Panc1 (cell line): ENCODE data around the gene KIF26A. TPM values are rescaled to one million over a fixed set of nuclear protein-coding genes. Genes with fewer than 3 reads are reported as not detected.

ENCODE experiments used
- ATAC-seq: fragments of 200-7000 bp; cut with Tn5 transposase; 2 replicates; pipeline ENCODE4 v1.9.1; 2020; ENCODE audit warnings: mild to moderate bottlenecking, moderate library complexity
- BruUV-seq: library from RNA; stranded (reverse); fragments of 400-500 nt; replicated peaks from 2 replicates; lab custom pipeline; 2021; lab: Mats Ljungman, UMichigan
- CTCF ChIA-PET: fragments of 300-600 bp; sonication (Branson Sonifier 250); formaldehyde crosslinking; loops from one replicate; lab custom pipeline; 2022; ENCODE audit warnings: antibody characterized with exemption; lab: Charles Lee
- POLR2A ChIA-PET: fragments of 300-600 bp; sonication (Branson Sonifier 250); formaldehyde crosslinking; loops from one replicate; lab custom pipeline; 2022; ENCODE audit warnings: antibody characterized with exemption; lab: Charles Lee
- DNase-seq: peaks from one replicate; pipeline ENCODE4 v3.0.0-alpha.2; 2010; ENCODE audit warnings: low read depth, low spot score
- H3K27ac ChIP-seq: 2 replicates; pipeline ENCODE4 v1.5.1; 2011; ENCODE audit warnings: mild to moderate bottlenecking, low read length, inconsistent platforms
- H3K27me3 ChIP-seq: fragments of 200-500 bp; sonication (Bioruptor generic); 2 replicates; pipeline ENCODE4 v1.6.0; 2014; ENCODE audit warnings: low read length, inconsistent platforms; ENCODE audit not compliant: control insufficient read depth, insufficient read depth
- H3K36me3 ChIP-seq: fragments of 200-500 bp; sonication (Bioruptor generic); 2 replicates; pipeline ENCODE4 v1.5.1; 2014; ENCODE audit warnings: inconsistent platforms, mild to moderate bottlenecking, low read length, moderate library complexity; ENCODE audit not compliant: control insufficient read depth, insufficient read depth
- H3K4me1 ChIP-seq: 2 replicates; pipeline ENCODE4 v1.5.1; 2011; ENCODE audit warnings: inconsistent platforms, mild to moderate bottlenecking, low read length, moderate library complexity; ENCODE audit not compliant: control insufficient read depth, insufficient read depth
- H3K4me3 ChIP-seq, 2 experiments: 2 replicates each; pipeline ENCODE4 v1.5.1; 2011 to 2012; ENCODE audit warnings: low read depth in 2 of 2, low read length in 2 of 2, mild to moderate bottlenecking in 2 of 2, inconsistent platforms in 1 of 2, moderate library complexity in 1 of 2
- H3K9me3 ChIP-seq: fragments of 200-500 bp; sonication (Bioruptor generic); 2 replicates; pipeline ENCODE4 v1.5.1; 2014; ENCODE audit warnings: low read depth, mild to moderate bottlenecking, inconsistent platforms, low read length, moderate library complexity; ENCODE audit not compliant: control insufficient read depth, insufficient read depth
- POLR2AphosphoS5 ChIP-seq: IDR thresholded peaks from 2 replicates; pipeline ENCODE4 v1.6.1; 2012; ENCODE audit warnings: mild to moderate bottlenecking, low read depth, low read length, moderate library complexity
- SIN3A ChIP-seq: IDR thresholded peaks from 2 replicates; pipeline ENCODE4 v1.6.1; 2012; ENCODE audit warnings: low read depth, mild to moderate bottlenecking, low read length, moderate library complexity, borderline replicate concordance; ENCODE audit not compliant: insufficient read depth
- TCF7L2 ChIP-seq: IDR thresholded peaks from 2 replicates; pipeline ENCODE4 v1.6.1; 2011; ENCODE audit warnings: mild to moderate bottlenecking, low read depth, low read length, inconsistent platforms
- in situ Hi-C: cut with HindIII; loops from 2 replicates; pipeline ENCODE4 v1.10.0; 2016; ENCODE audit warnings: low sequenced_read_pairs, low pct_unique_long_range_greater_than_20kb
- intact Hi-C: fragments of 100-400 bp; cut with micrococcal nuclease; formaldehyde crosslinking; loops from one replicate; pipeline ENCODE4 v1.10.0; 2022; ENCODE audit not compliant: unreplicated experiment
- total RNA-seq: library from RNA; stranded (reverse); gene quantifications from one replicate; pipeline ENCODE4 v1.2.1, GENCODE V29; 2021; ENCODE audit not compliant: unreplicated experiment
- TF ChIP-seq, protein P1 (sequence below), 2 experiments: IDR thresholded peaks; 2 replicates each; pipeline ENCODE4 v1.6.1; 2011 to 2012; ENCODE audit warnings: low read depth in 2 of 2, control low read depth in 1 of 2, low read length in 1 of 2, mild to moderate bottlenecking in 1 of 2, moderate library complexity in 1 of 2; ENCODE audit not compliant: insufficient read depth in 1 of 2
- TF ChIP-seq, protein P2 (sequence below): fragments of 450-650 bp; IDR thresholded peaks from 2 replicates; pipeline ENCODE4 v1.5.1; 2017; ENCODE audit warnings: mild to moderate bottlenecking

The KIF26A gene
- total RNA-seq, 1 experiment from 2014 or later, result 4.4 TPM

DNA sequence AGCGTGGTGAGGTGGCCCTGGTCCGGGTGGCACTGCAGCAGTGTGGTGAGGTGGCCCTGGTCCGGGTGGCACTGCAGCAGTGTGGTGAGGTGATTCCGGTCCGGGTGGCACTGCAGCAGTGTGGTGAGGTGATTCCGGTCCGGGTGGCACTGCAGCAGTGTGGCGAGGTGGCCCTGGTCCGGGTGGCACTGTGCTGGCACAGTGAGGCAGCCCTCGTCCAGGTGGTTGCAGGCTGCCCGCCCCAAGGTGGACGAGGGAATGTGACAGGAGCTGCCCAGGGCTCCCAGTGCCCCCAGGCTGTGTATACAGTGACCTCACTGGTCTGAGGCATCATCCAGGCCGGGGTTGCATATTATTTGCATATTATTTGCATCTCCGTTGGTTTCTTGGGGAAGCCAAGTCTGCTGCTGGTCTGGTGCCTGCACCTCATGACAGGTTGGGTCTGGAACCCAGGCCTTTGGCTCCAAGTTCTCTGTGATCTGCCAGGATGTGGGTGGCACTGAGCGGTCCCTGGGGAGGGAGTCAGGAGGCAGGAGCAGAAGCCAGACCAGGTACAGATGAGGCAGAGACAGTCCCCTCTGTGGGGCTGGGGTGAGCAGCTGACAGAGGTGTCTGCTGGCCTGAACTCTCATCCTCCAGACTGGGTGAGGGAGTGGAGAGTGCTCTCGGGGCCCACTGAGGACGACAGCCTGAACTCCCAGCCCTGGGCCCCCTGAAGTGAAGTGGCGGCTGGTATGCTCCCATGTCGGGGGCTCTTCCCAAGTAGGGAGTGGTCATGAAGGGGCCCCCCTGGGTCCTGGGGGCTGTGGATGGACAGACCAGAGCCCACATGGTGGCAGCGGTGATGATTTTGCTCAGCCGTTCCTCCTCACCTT is 79.3 kb downstream of the KIF26A start:
- ChIA-PET CTCF (no interaction called here), POLR2A (no interaction called here)
- no TSS peak for BruUV-seq
- no peaks in the 10 kb centered on the region for H3K4me1 ChIP-seq
- DNase-seq (no peak), ATAC-seq (no peak)
- H3K9me3 ChIP-seq, result no peaks in the 10 kb centered on the region
- H3K27ac ChIP-seq, result no peak overlapping the region
- TF ChIP-seq TCF7L2, result no peak
- TF ChIP-seq POLR2AphosphoS5, result no peak
- TF ChIP-seq, protein P1, sequence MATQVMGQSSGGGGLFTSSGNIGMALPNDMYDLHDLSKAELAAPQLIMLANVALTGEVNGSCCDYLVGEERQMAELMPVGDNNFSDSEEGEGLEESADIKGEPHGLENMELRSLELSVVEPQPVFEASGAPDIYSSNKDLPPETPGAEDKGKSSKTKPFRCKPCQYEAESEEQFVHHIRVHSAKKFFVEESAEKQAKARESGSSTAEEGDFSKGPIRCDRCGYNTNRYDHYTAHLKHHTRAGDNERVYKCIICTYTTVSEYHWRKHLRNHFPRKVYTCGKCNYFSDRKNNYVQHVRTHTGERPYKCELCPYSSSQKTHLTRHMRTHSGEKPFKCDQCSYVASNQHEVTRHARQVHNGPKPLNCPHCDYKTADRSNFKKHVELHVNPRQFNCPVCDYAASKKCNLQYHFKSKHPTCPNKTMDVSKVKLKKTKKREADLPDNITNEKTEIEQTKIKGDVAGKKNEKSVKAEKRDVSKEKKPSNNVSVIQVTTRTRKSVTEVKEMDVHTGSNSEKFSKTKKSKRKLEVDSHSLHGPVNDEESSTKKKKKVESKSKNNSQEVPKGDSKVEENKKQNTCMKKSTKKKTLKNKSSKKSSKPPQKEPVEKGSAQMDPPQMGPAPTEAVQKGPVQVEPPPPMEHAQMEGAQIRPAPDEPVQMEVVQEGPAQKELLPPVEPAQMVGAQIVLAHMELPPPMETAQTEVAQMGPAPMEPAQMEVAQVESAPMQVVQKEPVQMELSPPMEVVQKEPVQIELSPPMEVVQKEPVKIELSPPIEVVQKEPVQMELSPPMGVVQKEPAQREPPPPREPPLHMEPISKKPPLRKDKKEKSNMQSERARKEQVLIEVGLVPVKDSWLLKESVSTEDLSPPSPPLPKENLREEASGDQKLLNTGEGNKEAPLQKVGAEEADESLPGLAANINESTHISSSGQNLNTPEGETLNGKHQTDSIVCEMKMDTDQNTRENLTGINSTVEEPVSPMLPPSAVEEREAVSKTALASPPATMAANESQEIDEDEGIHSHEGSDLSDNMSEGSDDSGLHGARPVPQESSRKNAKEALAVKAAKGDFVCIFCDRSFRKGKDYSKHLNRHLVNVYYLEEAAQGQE (IDR thresholded peaks at IDR 0.05; ENCODE audit: insufficient read depth in 1 of 2, low read depth in 2 of 2, low read length in 1 of 2), result no peak
- no peak for TF ChIP-seq SIN3A
- TF ChIP-seq, protein P2, sequence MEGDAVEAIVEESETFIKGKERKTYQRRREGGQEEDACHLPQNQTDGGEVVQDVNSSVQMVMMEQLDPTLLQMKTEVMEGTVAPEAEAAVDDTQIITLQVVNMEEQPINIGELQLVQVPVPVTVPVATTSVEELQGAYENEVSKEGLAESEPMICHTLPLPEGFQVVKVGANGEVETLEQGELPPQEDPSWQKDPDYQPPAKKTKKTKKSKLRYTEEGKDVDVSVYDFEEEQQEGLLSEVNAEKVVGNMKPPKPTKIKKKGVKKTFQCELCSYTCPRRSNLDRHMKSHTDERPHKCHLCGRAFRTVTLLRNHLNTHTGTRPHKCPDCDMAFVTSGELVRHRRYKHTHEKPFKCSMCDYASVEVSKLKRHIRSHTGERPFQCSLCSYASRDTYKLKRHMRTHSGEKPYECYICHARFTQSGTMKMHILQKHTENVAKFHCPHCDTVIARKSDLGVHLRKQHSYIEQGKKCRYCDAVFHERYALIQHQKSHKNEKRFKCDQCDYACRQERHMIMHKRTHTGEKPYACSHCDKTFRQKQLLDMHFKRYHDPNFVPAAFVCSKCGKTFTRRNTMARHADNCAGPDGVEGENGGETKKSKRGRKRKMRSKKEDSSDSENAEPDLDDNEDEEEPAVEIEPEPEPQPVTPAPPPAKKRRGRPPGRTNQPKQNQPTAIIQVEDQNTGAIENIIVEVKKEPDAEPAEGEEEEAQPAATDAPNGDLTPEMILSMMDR, result no peak
- no peaks in the 10 kb centered on the region for H3K27me3 ChIP-seq
- intact Hi-C loops (no loop called here), in situ Hi-C loops (no loop called here)
- no peak overlapping the region for H3K4me3 ChIP-seq
- no peaks in the 10 kb centered on the region for H3K36me3 ChIP-seq

DNA sequence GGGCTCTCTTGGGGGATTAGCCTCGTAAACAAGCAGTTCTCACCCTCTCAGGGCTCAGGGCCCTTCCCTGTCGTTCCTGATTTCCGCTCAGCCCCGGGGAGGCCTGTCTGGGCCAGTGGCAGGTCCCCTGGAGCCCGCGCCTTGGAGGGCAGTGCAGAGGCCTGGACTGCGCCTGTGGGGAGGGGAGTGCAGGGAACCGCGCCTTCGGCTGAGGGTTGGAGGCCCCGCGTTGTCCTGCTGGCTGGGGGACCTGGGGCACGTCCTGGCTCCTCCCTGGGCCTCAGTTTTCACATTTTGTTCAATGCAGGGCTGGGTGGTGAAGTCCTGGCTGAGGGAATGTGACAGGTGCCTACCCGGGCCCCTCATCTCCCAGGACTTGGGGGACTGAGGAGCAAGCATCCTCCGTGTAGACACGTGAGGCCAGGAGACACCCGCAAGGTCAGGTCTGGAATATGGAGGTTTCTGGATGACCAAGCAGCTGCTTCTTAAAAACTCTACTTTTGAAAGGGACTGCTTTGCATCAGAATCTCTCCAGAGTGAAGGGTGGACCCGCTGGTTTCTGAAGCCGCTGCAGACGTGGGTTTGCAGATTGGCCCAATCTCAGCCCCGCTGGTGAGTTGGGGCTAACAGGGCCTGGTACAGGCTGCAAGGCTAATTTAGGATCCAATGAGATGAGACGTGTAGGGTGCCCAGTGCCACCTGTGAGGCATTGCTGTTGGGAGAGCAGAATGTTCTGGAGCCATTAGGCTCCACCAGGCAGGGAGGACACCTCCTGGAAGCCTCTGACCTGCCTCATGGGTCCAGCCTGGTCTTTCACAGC is 80.2 kb downstream of the KIF26A start:
- ChIA-PET CTCF (no interaction called here), POLR2A (no interaction called here)
- ATAC-seq (no peak), DNase-seq (no peak)
- H3K27me3 ChIP-seq, result no peaks in the 10 kb centered on the region
- TF ChIP-seq TCF7L2 (no peak), POLR2AphosphoS5 (no peak)
- TF ChIP-seq, protein P1 (IDR thresholded peaks at IDR 0.05; ENCODE audit: insufficient read depth in 1 of 2, low read depth in 2 of 2, low read length in 1 of 2), result no peak
- H3K4me1 ChIP-seq, result no peaks in the 10 kb centered on the region
- in situ Hi-C loops, result no loop called here
- intact Hi-C loops, result no loop called here
- no peak overlapping the region for H3K27ac ChIP-seq
- H3K36me3 ChIP-seq, result no peaks in the 10 kb centered on the region
- BruUV-seq, result no TSS peak
- no peaks in the 10 kb centered on the region for H3K9me3 ChIP-seq
- no peak overlapping the region for H3K4me3 ChIP-seq
